K562 (cell line): ENCODE measurements around the gene PXK.

ENCODE experiments used
- FOXP4 ChIP-seq: sonication (generic); formaldehyde crosslinking; IDR thresholded peaks from 2 replicates; pipeline ENCODE4 v1.8.0; 2022; ENCODE audit warnings: mild to moderate bottlenecking, missing genetic modification reagents, borderline replicate concordance
- HMG20A ChIP-seq: fragments of 450-650 bp; formaldehyde crosslinking; conservative IDR thresholded peaks from 2 replicates; pipeline ENCODE4 v1.4.0; 2020; ENCODE audit warnings: mild to moderate bottlenecking, mixed read lengths
- NBN ChIP-seq: fragments of 450-650 bp; IDR thresholded peaks from 2 replicates; pipeline ENCODE4 v1.6.1; 2016; ENCODE audit warnings: low read depth, mild to moderate bottlenecking
- RHOXF2B ChIP-seq: fragments of 250-450 bp; sonication (Bioruptor Pico); conservative IDR thresholded peaks from 2 replicates; pipeline ENCODE4 v1.5.1; 2021
- TCF7L2 ChIP-seq: fragments of 150-350 bp; IDR thresholded peaks from 2 replicates; pipeline ENCODE4 v1.6.1; 2016; ENCODE audit warnings: low read depth, mild to moderate bottlenecking, low read length, moderate library complexity
- ZNF121 ChIP-seq: sonication (generic); formaldehyde crosslinking; conservative IDR thresholded peaks from 2 replicates; pipeline ENCODE4 v1.8.0; 2022; ENCODE audit warnings: missing genetic modification reagents
- ZNF23 ChIP-seq: fragments of 250-450 bp; sonication (Bioruptor Pico); IDR thresholded peaks from 2 replicates; pipeline ENCODE4 v1.4.0; 2020; ENCODE audit warnings: mild to moderate bottlenecking

DNA sequence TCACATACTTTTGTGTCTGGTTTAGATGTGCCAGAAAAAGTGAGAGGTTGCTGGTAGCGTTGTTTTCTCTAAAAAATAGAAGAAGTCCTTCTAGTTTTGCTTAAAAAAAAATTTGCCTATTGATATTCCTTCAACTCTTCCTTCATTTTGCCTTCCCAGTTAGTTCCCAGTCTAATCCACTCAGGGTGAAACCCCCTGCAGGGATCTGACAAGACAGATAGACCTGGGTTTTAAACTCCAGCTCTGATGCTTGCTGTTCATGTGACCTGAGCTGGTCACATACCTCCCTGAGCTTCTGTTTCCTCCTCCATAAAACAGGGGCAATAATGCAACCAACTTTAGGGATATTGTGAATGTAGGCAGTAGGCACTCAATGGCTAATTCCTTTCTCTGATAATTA, 140.6 kb downstream of the PXK start:
- no peak for TF ChIP-seq TCF7L2
- no peak for TF ChIP-seq FOXP4 (CRISPR knock-in tag)
- TF ChIP-seq RHOXF2B (CRISPR knock-in tag) = no peak
- no peak for TF ChIP-seq ZNF121
- TF ChIP-seq NBN = no peak
- no peak for TF ChIP-seq ZNF23 (CRISPR knock-in tag)
- TF ChIP-seq HMG20A (CRISPR knock-in tag) = no peak
